Measurements from ENCODE around the gene FERMT1. TPM values are rescaled to one million over a fixed set of nuclear protein-coding genes. Genes with fewer than 3 reads are reported as not detected.

The FERMT1 gene
- total and polyA plus RNA-seq, 2 experiments from 2014 or later = 16.2 to 18.3 TPM

DNA sequence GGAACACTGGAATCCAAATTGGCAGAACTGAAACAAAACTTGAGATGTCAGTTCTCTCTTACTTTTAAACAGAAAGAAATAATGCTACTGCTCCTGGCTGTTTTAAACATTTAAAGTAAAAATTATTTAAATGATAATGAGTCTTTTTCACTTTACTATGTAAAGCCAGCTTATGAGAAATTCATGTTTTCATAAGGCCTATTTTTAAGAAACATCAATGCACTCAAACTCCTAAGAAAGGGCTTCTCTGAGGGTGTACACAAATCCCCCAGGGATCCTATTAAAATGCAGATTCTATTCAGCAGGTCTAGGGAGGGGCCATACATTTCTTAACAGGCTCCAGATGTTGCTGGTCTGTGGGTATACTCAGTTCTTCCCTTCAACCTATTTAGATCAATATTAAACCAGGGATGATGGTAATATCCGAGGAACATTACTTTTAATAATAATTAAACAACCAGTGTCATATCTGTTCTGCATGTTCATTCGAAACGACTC, 2.3 kb downstream of the FERMT1 start (continued):
- TF ChIP-seq EZH2phosphoT487 (IDR thresholded peaks at IDR 0.05; ENCODE audit: unreplicated experiment) (no peak), ZNF114 (CRISPR knock-in tag; IDR thresholded peaks at IDR 0.05) (no peak), EZH2 (IDR thresholded peaks at IDR 0.05; ENCODE audit: low read depth, unreplicated experiment) (no peak), STAT1 (IDR thresholded peaks at IDR 0.05; ENCODE audit: unreplicated experiment) (no peak)

DNA sequence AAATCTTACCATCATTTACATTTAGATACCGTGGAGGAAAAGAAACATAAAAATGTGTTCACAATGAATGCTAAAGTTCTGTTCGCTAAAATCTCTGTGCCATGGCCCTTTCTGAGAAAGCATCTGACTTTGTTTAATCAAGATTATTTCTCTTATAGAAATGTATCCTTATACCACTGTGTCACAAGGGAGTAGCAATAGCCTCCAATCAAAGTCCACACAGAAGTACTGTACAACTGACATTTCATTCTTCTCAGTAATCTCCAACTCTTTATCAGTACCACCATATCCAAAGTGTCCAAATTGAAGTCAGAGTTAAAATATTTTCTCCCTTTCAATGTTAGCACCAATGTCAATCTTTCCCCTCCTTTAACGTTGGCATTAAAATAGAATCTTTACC, 6.1 kb downstream of the FERMT1 start:
- Histone ChIP-seq H2AFZ (no peak overlapping the region), H3K9me2 (ENCODE audit: insufficient read depth) (no peaks in the 10 kb centered on the region), H3F3A (replicated peaks; ENCODE audit: low read depth) (peaks cover 3% of the 10 kb centered on the region; the same call in 1 of the 2 replicates), H3K27ac (ENCODE audit: low read depth) (no peak overlapping the region), H3K4me2 (no peak overlapping the region), H3K4me3 (no peak overlapping the region), H3K36me3 (ENCODE audit: insufficient read depth) (peaks cover 45% of the 10 kb centered on the region), H3K27me3 (ENCODE audit: insufficient read depth) (peaks cover 8% of the 10 kb centered on the region; the same call in 1 of the 2 replicates), H4K20me1 (replicated peaks; ENCODE audit: insufficient read depth) (peaks cover 3% of the 10 kb centered on the region; the same call in 1 of the 2 replicates), H3K79me2 (replicated peaks; ENCODE audit: insufficient read depth) (no peaks in the 10 kb centered on the region; the same call in 1 of the 2 replicates), H3K4me1 (ENCODE audit: insufficient read depth) (peaks cover 26% of the 10 kb centered on the region)
- DNase-seq (ENCODE audit: low spot score) = no peak
- ATAC-seq = no peak
- H3K4me1 Mint-ChIP-seq = peaks cover 24% of the 10 kb centered on the region
- no peak overlapping the region for H3K27ac Mint-ChIP-seq
- peaks cover 16% of the 10 kb centered on the region for H3K27me3 Mint-ChIP-seq (ENCODE audit: insufficient read depth, low read depth, poor library complexity)
- H3K9me3 Mint-ChIP-seq = peaks cover 30% of the 10 kb centered on the region
- peaks cover 71% of the 10 kb centered on the region for H3K36me3 Mint-ChIP-seq (ENCODE audit: low read depth)
- no peak overlapping the region for H3K4me3 Mint-ChIP-seq
- no peak for TF ChIP-seq ZNF114 (CRISPR knock-in tag; IDR thresholded peaks at IDR 0.05)
- TF ChIP-seq, protein P1, sequence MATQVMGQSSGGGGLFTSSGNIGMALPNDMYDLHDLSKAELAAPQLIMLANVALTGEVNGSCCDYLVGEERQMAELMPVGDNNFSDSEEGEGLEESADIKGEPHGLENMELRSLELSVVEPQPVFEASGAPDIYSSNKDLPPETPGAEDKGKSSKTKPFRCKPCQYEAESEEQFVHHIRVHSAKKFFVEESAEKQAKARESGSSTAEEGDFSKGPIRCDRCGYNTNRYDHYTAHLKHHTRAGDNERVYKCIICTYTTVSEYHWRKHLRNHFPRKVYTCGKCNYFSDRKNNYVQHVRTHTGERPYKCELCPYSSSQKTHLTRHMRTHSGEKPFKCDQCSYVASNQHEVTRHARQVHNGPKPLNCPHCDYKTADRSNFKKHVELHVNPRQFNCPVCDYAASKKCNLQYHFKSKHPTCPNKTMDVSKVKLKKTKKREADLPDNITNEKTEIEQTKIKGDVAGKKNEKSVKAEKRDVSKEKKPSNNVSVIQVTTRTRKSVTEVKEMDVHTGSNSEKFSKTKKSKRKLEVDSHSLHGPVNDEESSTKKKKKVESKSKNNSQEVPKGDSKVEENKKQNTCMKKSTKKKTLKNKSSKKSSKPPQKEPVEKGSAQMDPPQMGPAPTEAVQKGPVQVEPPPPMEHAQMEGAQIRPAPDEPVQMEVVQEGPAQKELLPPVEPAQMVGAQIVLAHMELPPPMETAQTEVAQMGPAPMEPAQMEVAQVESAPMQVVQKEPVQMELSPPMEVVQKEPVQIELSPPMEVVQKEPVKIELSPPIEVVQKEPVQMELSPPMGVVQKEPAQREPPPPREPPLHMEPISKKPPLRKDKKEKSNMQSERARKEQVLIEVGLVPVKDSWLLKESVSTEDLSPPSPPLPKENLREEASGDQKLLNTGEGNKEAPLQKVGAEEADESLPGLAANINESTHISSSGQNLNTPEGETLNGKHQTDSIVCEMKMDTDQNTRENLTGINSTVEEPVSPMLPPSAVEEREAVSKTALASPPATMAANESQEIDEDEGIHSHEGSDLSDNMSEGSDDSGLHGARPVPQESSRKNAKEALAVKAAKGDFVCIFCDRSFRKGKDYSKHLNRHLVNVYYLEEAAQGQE (IDR thresholded peaks at IDR 0.05; ENCODE audit: unreplicated experiment) = no peak
- no peak for TF ChIP-seq EZH2 (IDR thresholded peaks at IDR 0.05; ENCODE audit: low read depth, unreplicated experiment)
- TF ChIP-seq EZH2phosphoT487 (IDR thresholded peaks at IDR 0.05; ENCODE audit: unreplicated experiment) = no peak
- TF ChIP-seq, protein P2, sequence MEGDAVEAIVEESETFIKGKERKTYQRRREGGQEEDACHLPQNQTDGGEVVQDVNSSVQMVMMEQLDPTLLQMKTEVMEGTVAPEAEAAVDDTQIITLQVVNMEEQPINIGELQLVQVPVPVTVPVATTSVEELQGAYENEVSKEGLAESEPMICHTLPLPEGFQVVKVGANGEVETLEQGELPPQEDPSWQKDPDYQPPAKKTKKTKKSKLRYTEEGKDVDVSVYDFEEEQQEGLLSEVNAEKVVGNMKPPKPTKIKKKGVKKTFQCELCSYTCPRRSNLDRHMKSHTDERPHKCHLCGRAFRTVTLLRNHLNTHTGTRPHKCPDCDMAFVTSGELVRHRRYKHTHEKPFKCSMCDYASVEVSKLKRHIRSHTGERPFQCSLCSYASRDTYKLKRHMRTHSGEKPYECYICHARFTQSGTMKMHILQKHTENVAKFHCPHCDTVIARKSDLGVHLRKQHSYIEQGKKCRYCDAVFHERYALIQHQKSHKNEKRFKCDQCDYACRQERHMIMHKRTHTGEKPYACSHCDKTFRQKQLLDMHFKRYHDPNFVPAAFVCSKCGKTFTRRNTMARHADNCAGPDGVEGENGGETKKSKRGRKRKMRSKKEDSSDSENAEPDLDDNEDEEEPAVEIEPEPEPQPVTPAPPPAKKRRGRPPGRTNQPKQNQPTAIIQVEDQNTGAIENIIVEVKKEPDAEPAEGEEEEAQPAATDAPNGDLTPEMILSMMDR (conservative IDR thresholded peaks at IDR 0.05; ENCODE audit: low read depth in 2 of 2) = no peak
- no peak for TF ChIP-seq POLR2AphosphoS5 (IDR thresholded peaks at IDR 0.05; ENCODE audit: low read depth)
- TF ChIP-seq STAT1 (IDR thresholded peaks at IDR 0.05; ENCODE audit: unreplicated experiment) = no peak
- TF ChIP-seq JUNB (IDR thresholded peaks at IDR 0.05; ENCODE audit: unreplicated experiment) = no peak
- no peak for TF ChIP-seq CREB1 (CRISPR knock-in tag; IDR thresholded peaks at IDR 0.05; ENCODE audit: low read depth)
- no peak for TF ChIP-seq NANOG (IDR thresholded peaks at IDR 0.05; ENCODE audit: borderline replicate concordance)
- TF ChIP-seq, protein P3, sequence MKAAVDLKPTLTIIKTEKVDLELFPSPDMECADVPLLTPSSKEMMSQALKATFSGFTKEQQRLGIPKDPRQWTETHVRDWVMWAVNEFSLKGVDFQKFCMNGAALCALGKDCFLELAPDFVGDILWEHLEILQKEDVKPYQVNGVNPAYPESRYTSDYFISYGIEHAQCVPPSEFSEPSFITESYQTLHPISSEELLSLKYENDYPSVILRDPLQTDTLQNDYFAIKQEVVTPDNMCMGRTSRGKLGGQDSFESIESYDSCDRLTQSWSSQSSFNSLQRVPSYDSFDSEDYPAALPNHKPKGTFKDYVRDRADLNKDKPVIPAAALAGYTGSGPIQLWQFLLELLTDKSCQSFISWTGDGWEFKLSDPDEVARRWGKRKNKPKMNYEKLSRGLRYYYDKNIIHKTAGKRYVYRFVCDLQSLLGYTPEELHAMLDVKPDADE (IDR thresholded peaks at IDR 0.05) = no peak
- no peak for TF ChIP-seq ZNF331 (CRISPR knock-in tag; IDR thresholded peaks at IDR 0.05; ENCODE audit: low read depth)

Measured in GM23338 (cell line).